HL-60/S4 treated with phorbol 12-myristate 13-acetate at 8.2 ng/mL for 4 days and 3 days (cell line): Measurements from ENCODE around the gene HYPK.
"Not testable (repeated sequence)": the region's sequence is repeated elsewhere in the genome, so short reads cannot be mapped to it uniquely, and the experiment has no call there.

Experiments used
- in situ Hi-C: fragments of 300-500 bp; cut with MboI; formaldehyde crosslinking; loops from 2 replicates; pipeline ENCODE4 v1.15.0; 2022; ENCODE audit warnings: low sequenced_read_pairs

Gene HYPK

GRCh38 chr15:43832485-43832884 is 32.1 kb downstream of the HYPK start:
- in situ Hi-C loops, result not testable (repeated sequence)

GRCh38 chr15:43845421-43845820 is 45.0 kb downstream of the HYPK start:
- in situ Hi-C loops, result no loop called here

DNA sequence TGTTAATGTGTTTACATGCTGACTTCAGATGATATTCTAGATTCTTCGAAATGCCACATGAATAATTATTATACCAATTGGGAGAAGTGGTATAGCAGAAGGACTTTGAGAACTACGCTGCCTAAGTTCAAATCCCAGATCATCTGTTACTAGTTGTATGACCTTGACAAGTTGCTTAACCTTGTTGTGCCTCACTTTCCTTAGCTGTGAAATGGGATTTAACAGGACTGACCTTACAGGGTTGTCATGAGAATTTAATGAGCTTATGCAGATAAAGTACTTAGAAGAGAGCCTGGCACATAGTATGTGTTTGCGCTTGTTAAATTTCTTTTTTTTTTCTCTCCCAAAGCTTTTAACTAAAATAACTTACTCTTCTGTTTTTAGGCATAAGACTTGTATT is 50.9 kb downstream of the HYPK start:
- in situ Hi-C loops, result no loop called here

DNA sequence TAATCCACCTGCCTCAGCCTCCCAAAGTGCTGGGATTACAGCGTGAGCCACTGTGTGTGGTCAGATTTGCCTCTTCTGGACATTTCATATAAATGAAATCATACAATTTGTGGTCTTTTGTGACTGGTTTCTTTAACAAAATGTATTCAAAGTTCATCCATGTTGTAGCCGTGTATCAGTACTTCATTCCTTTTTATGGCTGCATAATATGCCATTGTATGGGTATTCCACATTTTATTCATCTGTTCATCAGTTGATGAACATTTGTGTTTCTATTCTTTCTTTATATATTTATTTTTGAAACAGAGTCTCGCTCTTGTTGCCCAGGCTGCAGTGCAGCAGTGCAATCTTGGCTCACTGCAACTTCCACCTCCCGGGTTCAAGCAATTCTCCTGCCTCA is 52.2 kb downstream of the HYPK start:
- in situ Hi-C loops, result no loop called here
